Activated naive CD8-positive, alpha-beta T cell treated with anti-CD3 and anti-CD28 coated beads, Interleukin-2, amount 50 U/mL, for 16 hours (primary cell): ENCODE measurements around the gene TIMM22.
"Not testable (repeated sequence)": the region's sequence is repeated elsewhere in the genome, so short reads cannot be mapped to it uniquely, and the experiment has no call there.

Experiments used
- DNase-seq: peaks from one replicate; pipeline ENCODE4 v3.0.0-alpha.2; 2020; ENCODE audit warnings: low read depth, low spot score

Gene TIMM22

DNA sequence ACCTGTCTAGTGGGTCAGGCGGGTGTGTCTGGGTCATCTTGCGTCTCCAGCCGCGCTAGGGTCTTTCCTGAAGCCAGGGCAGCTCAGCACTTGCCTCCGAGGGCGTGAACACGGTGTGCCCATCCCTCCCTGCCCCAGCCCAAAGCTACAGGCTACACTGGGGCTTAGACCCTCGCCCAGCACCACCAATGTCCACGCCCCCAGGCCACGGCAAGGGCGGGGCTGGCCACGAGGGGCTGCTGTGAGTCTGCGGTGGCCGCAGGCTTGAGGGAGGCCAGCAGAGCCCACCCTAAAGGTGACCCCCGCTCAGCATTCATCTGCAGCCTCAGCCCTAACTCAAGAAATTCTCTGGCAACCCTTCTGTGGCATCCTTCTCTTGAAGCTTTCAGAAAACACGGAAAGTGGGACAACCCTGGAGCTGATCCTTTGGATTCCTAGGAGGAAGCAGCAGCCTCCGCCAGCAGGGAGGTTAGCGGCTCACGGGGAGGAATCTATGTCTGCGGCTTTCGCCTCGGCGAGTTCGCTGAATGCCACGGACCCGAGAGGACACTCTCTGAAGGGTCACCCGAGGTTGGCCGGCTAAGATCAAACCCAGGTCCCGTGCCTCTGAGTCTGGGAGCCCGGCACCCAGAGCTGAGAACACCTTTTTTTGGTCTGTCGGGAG, 41.7 kb downstream of the TIMM22 start:
- DNase-seq: no peak

DNA sequence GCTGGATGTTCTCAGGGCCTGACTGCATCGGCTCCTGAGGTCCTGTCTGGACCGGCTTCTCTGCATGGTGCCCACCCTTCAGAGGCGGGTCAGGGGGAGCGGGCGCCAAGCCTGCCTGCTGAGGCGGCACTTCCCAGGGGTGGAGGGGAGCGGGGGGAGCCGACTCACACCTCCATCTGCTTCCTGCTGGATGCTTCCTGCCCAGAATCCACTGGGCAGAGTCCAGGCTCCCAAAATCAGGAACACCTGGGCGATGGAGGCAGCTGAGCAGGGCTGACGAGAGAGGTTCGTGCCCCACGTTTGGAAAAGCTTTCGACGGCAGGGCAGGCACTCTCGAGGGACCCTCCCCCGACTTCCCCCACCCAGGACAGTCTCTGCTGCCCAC, 42.2 kb downstream of the TIMM22 start:
- DNase-seq: no peak

DNA sequence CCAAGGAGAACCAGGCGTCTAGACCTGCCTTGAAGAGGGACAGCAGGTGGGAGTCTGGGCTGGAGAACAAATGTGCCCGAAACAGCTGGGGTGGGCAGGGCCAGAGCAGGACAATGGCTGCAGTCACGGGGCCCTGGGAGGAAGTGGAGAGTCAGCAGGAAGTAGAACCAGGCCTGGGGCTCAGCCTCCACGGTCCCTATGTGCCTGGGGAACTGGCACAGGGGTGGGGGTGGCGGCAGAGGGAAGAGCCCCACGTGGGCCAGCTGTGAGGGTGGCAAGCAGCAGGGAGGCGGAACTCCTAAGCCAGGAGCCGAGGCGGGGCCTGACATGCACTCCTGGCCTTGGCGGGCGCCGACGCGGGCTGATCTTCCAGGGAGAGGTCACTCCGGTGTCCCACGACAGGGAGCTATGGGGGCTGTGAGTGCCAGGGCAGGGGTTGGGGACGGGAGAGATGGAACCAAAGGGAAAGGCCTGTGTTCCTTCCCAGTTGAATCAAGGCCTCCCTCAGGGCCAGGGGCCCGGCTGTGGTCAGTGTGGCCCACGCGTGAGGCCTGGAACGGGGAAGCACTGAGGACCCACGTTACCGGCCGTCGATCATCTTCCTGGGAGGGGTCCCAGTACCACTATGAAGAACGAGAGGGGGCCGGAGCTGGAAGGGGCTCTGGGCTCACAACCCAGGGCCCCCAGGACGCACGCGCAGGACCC, 42.7 kb downstream of the TIMM22 start:
- no peak for DNase-seq

DNA sequence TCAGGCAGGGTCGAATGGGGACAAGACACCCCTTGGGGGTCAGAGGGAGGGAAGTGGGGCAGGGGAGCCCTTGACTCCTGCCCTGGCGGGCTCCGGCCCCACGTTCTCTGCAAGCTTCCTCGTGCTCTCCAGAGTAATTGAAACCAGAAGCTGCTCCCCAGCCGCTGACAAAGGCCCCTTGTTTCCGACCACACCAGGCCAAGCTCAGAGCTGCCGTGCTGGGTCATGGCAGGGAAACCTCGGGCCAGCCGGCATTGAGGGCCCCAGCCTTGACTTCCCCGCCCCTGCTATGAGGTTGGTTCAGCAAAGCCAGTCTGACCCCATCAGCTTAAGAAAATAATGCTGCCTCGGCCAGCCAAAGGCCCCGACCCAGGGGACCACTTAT, 43.3 kb downstream of the TIMM22 start:
- no peak for DNase-seq

DNA sequence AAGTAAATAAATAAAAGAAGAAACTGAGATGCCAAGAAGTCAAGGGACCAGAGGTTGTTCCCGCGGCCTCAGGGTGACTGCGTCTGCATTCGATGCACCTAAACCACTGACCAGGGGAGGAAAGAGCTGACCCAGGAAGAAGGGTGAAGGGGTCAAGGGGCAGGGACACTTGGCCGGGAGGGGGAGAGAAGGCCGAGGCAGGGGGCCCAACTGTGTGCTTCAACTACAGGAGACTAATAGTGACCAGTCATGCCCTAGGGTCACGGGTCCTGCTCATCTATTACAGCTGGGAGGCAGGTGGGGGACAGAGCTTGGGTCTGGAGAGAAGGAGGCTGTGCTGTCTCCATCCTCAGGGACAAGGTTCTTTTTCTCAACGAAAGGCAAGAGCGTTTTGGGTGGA, 44.8 kb downstream of the TIMM22 start:
- no peak for DNase-seq

DNA sequence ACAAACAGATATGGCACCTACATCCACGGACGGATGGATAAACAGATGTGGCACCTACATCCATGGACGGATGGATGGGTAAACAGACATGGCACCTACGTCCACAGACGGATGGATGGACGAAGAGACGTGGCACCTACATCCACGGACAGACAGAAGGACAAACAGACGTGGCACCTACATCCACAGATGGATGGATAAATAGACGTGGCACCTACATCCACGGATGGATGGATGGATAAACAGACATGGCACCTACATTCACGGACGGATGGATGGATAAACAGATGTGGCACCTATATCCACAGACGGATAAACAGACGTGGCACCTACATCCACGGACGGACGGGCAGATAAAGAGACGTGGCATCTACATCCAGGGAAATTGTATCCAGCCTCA, 45.6 kb downstream of the TIMM22 start:
- no peak for DNase-seq

DNA sequence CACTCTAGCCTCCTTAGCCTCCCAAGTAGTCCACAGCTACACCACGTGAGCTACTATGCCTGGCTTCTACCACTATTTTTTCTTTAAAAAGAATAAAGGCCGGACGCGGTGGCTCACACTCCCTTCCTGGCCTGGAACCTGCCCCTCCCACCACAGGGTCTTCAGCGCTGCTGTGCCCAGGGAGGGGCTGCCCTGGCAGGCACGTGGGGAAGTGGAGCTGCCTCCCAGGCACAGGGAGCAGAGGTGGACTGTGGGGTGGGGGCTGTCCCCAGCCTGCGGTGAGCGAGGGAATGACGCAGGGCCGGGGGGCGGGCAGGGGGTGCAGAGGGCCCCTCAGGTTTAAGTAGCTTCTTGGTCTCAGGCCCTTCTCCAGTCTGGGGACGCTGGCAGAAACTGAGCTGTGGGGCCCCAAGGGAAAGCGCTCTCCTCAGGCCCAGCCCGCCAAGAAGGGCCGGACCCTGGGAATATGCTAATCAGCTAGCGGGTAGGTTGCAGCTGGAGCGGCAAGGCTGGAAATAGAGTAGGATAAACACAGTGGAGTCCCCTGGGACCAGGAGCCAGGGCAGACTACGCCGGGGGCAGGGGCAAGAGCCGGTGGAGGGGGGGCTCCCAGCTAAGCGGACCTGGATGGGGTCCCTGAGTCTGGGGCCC, 46.8 kb downstream of the TIMM22 start:
- no peak for DNase-seq

DNA sequence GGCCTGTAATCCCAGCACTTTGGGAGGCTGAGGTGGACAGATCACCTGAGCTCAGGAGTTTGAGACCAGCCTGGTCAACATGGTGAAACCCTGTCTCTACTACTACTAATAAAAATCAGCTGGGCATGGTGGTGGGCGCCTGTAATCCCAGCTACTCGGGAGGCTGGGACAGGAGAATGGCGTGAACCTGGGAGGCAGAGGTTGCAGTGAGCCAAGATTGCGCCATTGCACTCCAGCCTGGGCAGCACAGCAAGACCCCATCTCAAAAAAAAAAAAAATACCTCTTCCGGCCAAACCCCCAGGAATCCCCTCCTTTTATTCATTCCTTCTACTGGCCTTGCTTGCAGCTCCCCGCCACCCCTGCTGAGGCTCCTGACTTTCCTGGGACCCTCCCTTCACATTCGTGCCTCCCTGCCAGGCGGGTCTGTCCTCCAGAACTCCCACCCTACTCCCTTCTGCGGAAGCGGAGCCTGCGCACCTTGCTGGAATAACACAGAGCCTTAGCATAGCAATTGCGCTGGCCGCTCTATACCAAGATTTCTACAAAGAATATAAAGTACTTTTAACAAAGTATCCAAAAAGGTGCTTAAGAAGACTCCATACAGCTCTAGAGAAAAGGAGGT, 47.6 kb downstream of the TIMM22 start:
- DNase-seq: not testable (repeated sequence)

DNA sequence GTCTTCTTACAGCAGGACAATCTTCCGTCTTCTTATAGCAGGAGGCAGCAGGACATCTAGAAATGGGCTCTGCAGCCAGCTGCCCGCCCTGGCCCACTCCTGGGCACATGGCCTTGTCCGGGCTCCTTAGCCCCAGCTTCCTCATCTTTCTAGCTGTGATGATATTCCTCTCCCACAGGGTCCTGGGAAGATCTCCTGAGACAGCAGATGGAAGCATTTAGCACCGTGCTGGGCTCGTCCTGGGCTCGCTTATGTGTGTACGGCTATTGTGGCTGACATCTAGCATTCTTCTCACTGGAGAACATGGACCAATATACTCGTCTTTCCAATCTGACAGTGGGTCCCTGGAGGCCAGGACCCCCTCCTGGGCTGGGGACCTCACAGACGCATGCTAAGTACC, 48.5 kb downstream of the TIMM22 start:
- no peak for DNase-seq

DNA sequence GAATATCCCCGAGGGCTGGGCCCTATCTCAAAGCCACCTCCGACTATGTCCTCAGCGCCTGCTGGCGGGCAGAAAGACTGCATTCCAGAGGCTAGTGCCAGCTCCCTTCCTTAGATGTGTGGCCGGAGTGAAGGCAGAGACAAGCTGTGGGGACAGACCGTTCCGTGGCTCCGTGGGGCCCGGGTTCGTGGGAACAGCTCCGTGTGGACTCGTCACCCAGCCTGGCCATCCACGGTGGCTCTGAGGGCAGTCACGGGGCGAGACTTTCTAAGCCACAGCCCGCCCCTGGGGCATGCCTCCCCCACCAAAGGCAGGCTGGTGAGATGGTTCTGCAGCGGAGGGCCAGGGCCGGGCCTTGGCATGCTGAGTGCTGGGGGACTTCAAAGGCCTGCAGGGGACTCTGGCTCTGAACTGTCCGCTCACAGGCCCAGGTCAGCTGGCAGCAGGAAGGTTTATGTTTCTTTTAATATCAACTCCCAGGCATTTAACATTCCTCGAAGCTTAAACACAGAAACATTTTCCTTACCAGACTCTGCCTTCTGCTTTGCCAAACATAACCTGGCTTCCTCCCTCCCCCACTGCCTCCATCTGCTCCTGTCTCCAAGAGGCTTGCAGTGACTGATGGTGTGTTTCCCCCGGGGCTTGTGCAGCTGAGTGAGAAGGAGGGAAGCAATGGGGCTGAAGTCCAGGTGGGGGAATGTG, 50.4 kb downstream of the TIMM22 start:
- no peak for DNase-seq

DNA sequence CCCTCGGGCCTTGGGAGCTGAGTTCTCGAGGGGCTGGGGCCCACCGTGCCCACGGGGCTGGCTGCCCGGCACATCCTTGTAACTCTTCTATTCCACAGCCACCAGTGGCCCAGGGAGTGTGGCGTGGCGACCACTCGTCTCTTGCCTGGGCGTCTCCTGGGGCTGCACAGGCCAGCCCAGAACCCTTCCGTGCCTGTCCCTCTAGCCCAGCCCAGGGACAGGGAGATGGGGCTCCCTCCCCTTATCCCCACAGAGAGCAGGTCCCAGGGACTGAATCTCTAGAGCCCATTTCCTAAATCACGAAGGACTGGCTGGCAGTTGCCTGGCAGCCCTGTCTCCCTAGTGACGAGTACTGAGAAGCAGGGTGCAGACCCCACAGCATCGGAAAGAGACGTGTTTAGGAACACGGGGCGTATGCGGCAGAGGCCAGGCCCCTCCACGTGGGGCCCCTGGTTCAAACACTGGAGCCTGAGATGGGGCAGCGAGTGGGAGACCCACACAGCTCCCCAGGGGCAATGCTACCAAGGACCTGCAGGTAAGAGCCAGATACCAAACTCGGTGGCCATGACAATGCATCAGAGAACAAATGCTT, 51.0 kb downstream of the TIMM22 start:
- DNase-seq: no peak

DNA sequence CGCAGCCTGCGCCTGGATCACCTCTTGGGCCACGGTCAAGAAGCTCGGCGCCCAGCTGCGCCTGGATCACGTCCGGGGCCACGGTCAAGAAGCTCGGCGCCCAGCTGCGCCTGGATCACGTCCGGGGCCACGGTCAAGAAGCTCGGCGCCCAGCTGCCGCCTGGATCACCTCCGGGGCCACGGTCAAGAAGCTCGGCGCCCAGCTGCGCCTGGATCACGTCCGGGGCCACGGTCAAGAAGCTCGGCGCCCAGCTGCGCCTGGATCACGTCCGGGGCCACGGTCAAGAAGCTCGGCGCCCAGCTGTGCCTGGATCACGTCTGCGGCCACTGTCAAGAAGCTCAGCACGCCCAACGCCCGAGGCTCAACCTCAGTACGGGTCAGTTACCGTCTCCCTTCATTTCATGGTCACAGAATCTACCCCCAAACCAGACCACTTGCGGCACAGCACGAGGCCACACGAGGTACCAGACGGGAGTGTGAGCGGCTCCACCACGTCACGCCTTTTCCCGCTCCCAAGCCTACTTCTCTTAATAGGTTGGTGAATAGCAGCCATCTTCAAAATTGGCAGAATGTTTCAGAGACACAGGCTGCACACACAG, 51.7 kb downstream of the TIMM22 start:
- not testable (repeated sequence) for DNase-seq

DNA sequence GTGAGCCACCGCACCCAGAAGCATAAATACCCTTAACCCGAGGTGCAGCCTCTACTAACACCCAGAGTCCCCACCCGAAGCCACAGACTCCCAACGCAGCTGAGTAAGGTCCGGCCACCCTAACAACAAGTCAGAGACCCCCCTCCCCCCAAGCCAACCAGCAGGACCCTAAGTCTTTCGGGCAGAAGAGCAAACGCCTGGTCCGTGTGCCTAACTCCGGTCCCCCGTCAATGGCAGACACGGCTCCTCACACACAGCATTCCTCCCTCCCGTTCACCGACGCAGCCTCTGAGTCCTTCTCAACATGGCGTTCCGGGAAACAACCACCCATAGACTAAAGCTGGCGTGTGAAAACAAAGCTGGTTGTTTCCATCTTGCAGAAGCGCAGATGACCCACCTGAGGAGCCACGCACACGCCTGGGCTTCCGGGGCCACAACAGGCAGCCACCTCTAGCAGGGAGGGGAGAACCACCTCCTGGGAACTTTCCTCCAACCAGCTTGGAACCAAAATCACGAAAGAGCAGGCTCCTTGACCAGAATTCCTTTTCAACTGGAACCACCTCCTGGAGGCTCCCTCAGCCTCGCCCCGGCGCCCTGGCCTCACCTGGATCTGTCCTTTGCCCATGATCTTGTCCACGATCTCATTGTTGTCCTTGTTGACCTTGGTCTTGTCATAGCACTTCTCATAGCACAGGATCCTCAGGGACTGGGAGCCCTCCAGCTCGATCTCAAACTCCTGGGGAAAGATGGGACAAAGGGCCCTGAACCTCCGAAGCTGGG, 52.7 kb downstream of the TIMM22 start:
- no peak for DNase-seq

DNA sequence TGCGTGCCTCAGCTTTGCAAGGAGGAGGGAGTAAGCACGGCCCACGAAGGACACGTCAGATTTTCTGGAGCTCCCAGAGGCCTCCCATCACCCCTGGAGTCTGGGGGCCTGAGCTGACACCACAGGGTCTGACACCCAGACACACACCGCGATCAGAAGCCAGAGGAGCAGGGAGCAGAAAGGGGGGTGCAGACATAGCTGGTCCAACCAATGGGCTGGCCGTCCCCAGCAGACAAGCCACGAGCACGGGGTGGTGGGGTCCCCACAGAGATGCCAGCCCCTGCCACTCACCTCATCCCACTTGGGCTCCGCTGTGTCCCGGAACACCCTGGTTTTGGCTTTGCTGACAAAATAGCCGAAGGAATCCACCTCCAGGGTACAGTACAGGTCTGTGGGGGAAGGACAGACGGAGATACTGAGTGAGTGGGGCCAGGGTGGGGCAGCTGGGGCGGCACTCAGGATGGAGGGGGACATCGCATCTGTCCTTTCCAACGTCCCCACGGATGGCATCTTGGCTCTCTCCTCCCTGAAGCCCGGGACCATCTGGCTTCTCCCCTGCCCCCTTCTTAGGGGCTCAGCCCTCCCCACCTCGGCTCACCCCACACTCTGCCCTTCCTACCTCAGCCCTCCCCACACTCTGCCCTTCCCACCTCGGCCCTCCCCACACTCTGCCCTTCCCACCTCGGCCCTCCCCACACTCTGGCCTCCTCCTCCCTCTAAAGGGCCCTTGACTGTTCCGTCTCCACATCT, 53.5 kb downstream of the TIMM22 start:
- no peak for DNase-seq

DNA sequence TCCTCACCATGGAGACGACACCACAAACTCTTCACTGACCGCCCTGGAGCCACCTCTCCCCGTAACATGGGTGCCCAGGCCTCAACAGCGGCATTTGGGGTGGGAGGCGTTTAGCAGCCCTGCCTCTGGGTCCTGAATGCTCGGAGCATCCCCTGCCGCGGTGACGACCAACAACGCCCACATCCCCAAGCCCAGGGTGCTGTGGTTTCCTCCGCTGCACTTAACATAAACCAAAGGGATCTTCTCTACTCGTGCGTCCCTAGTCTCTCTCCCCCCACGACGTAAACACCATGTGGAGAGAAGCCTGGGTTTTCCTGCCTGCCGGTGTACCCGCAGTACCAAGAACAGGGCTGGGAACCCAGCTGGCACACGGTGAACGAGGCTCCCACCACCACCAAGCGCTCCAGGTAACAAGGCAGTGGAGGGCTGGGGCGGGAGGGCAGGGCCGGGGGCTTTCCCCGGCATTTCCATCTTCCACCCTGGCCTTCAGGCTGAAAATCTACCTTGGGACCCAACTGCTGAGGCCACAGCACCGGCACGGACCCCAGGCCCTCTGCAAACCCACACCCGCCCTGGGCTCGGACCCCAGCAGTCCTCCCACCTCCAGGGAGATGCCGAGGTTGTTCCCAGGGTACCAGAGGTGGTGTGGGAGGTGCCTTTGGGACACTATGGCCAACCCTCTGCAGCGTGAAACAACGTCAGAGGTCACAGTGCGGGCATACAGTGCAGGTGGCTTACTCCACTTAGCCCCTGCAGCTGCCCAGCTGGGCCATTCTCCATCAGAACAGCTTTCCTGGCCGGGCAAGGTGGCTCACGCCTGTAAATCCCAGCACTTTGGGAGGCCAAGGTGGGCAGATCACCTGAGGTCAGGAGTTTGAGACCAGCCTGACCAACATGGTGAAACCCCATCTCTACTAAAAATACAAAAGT, 54.3 kb downstream of the TIMM22 start:
- DNase-seq: no peak
